SK-N-SH treated with all-trans-retinoic acid at 6 μM for 48 hours (cell line): ENCODE results near the gene ABCB1.

Experiments
- ARNTL ChIP-seq: fragments of 450-650 bp; formaldehyde crosslinking; IDR thresholded peaks from 2 replicates; pipeline ENCODE4 v1.5.0; 2020; ENCODE audit warnings: low read depth, mild to moderate bottlenecking, moderate library complexity, borderline replicate concordance
- BACH2 ChIP-seq: fragments of 250-450 bp; sonication (Bioruptor Pico); IDR thresholded peaks from 2 replicates; pipeline ENCODE4 v1.9.0; 2021; ENCODE audit warnings: mild to moderate bottlenecking, borderline replicate concordance
- CREB5 ChIP-seq: fragments of 250-450 bp; sonication (Bioruptor Pico); IDR thresholded peaks from 2 replicates; pipeline ENCODE4 v1.5.1; 2020; ENCODE audit warnings: low read depth, mild to moderate bottlenecking, moderate library complexity
- CSRNP3 ChIP-seq: fragments of 250-450 bp; sonication (Bioruptor Pico); IDR thresholded peaks from 2 replicates; pipeline ENCODE4 v1.5.1; 2021; ENCODE audit warnings: mild to moderate bottlenecking, moderate library complexity
- ESRRG ChIP-seq: fragments of 250-450 bp; sonication (Bioruptor Pico); IDR thresholded peaks from 2 replicates; pipeline ENCODE4 v1.6.1; 2021; ENCODE audit warnings: mild to moderate bottlenecking
- GLIS3 ChIP-seq: fragments of 250-450 bp; sonication (Bioruptor Pico); IDR thresholded peaks from 2 replicates; pipeline ENCODE4 v1.5.0; 2020; ENCODE audit warnings: mild to moderate bottlenecking, moderate library complexity
- POU6F1 ChIP-seq: fragments of 250-450 bp; sonication (Bioruptor Pico); IDR thresholded peaks from 2 replicates; pipeline ENCODE4 v1.8.0; 2021; ENCODE audit warnings: low read depth, mild to moderate bottlenecking, moderate library complexity, borderline replicate concordance
- RARB ChIP-seq: fragments of 250-450 bp; sonication (Bioruptor Pico); IDR thresholded peaks from 2 replicates; pipeline ENCODE4 v1.8.0; 2021; ENCODE audit warnings: mild to moderate bottlenecking, moderate library complexity
- ZC3H10 ChIP-seq: fragments of 250-450 bp; sonication (Bioruptor Pico); IDR thresholded peaks from 2 replicates; pipeline ENCODE4 v1.5.1; 2021; ENCODE audit warnings: mild to moderate bottlenecking, moderate library complexity
- ZFP3 ChIP-seq: fragments of 250-450 bp; sonication (Bioruptor Pico); IDR thresholded peaks from 2 replicates; pipeline ENCODE4 v1.5.0; 2020; ENCODE audit warnings: mild to moderate bottlenecking, moderate library complexity
- TF ChIP-seq, protein P1 (sequence below): fragments of 250-450 bp; sonication (Bioruptor Pico); IDR thresholded peaks from 2 replicates; pipeline ENCODE4 v1.8.0; 2020; ENCODE audit warnings: mild to moderate bottlenecking, moderate library complexity, borderline replicate concordance

GRCh38 chr7:87476179-87476557 is 124.5 kb downstream of the ABCB1 start:
- TF ChIP-seq ESRRG (CRISPR knock-in tag) (no peak), BACH2 (CRISPR knock-in tag) (no peak), RARB (CRISPR knock-in tag) (no peak), ZC3H10 (CRISPR knock-in tag) (no peak), CSRNP3 (no peak), ZFP3 (CRISPR knock-in tag) (no peak), POU6F1 (CRISPR knock-in tag) (no peak), ARNTL (CRISPR knock-in tag) (no peak), GLIS3 (CRISPR knock-in tag) (no peak), CREB5 (CRISPR knock-in tag) (no peak)
- TF ChIP-seq, protein P1, sequence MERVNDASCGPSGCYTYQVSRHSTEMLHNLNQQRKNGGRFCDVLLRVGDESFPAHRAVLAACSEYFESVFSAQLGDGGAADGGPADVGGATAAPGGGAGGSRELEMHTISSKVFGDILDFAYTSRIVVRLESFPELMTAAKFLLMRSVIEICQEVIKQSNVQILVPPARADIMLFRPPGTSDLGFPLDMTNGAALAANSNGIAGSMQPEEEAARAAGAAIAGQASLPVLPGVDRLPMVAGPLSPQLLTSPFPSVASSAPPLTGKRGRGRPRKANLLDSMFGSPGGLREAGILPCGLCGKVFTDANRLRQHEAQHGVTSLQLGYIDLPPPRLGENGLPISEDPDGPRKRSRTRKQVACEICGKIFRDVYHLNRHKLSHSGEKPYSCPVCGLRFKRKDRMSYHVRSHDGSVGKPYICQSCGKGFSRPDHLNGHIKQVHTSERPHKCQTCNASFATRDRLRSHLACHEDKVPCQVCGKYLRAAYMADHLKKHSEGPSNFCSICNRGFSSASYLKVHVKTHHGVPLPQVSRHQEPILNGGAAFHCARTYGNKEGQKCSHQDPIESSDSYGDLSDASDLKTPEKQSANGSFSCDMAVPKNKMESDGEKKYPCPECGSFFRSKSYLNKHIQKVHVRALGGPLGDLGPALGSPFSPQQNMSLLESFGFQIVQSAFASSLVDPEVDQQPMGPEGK (CRISPR knock-in tag): no peak
